Ishikawa (cell line): Measurements from ENCODE around the gene PCDHAC1.

Experiments
- CEBPB ChIP-seq: IDR thresholded peaks from 2 replicates; pipeline ENCODE4 v1.6.1; 2012
- CREB1 ChIP-seq: IDR thresholded peaks from 2 replicates; pipeline ENCODE4 v1.6.1; 2012; ENCODE audit warnings: low read depth
- EGR1 ChIP-seq: IDR thresholded peaks from 2 replicates; pipeline ENCODE4 v1.6.1; 2012
- EP300 ChIP-seq: IDR thresholded peaks from 2 replicates; pipeline ENCODE4 v1.6.1; 2012; ENCODE audit warnings: borderline replicate concordance
- FOXM1 ChIP-seq: IDR thresholded peaks from 2 replicates; pipeline ENCODE4 v1.6.1; 2012; ENCODE audit warnings: low read depth, borderline replicate concordance
- MAX ChIP-seq: IDR thresholded peaks from 2 replicates; pipeline ENCODE4 v1.6.1; 2012
- NFIC ChIP-seq: IDR thresholded peaks from 2 replicates; pipeline ENCODE4 v1.6.1; 2012
- RAD21 ChIP-seq: IDR thresholded peaks from 2 replicates; pipeline ENCODE4 v1.6.1; 2012; ENCODE audit warnings: low read depth
- REST ChIP-seq: IDR thresholded peaks from 2 replicates; pipeline ENCODE4 v1.6.1; 2012; ENCODE audit warnings: low read depth, mild to moderate bottlenecking
- TAF1 ChIP-seq: IDR thresholded peaks from 2 replicates; pipeline ENCODE4 v1.6.1; 2012; ENCODE audit warnings: low read depth, mild to moderate bottlenecking
- TCF12 ChIP-seq: IDR thresholded peaks from 2 replicates; pipeline ENCODE4 v1.6.1; 2012; ENCODE audit warnings: low read depth
- TEAD4 ChIP-seq: IDR thresholded peaks from 2 replicates; pipeline ENCODE4 v1.6.1; 2012
- USF1 ChIP-seq: IDR thresholded peaks from 2 replicates; pipeline ENCODE4 v1.6.1; 2012
- YY1 ChIP-seq: IDR thresholded peaks from 2 replicates; pipeline ENCODE4 v1.6.1; 2012; ENCODE audit warnings: low read depth
- ZBTB7A ChIP-seq: IDR thresholded peaks from 2 replicates; pipeline ENCODE4 v1.6.1; 2012; ENCODE audit warnings: low read depth

PCDHAC1 gene

DNA sequence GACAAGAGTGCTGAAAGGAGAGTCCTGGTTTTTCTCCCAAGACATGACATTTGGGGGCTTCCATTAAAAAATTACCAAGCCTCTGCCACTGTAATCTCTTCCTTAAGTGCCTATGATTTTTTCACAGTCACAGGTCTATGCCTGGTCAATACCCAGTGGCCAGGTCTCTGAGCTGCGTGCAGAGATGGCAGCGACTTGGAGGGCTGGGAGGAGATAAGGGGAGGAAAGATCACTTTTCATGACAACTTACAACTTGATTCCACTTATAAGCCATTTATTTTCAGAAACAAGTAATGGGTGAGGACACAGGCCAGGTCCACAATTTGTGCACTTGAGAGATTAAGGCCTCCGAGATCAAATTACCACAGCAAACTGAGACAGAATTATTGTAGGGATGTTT lies 38.3 kb downstream of the PCDHAC1 start:
- no peak for TF ChIP-seq YY1
- TF ChIP-seq ZBTB7A: no peak
- no peak for TF ChIP-seq EGR1
- no peak for TF ChIP-seq MAX
- TF ChIP-seq CEBPB: no peak
- TF ChIP-seq TCF12: no peak
- TF ChIP-seq TEAD4: no peak
- TF ChIP-seq NFIC: no peak

GRCh38 chr5:140965905-140966292 lies 39.8 kb downstream of the PCDHAC1 start:
- no peak for TF ChIP-seq RAD21
- no peak for TF ChIP-seq EP300
- no peak for TF ChIP-seq YY1
- no peak for TF ChIP-seq TEAD4
- no peak for TF ChIP-seq TCF12
- no peak for TF ChIP-seq ZBTB7A
- no peak for TF ChIP-seq REST
- TF ChIP-seq TAF1: no peak
- no peak for TF ChIP-seq USF1
- no peak for TF ChIP-seq EGR1
- no peak for TF ChIP-seq NFIC
- TF ChIP-seq FOXM1: no peak
- no peak for TF ChIP-seq CEBPB
- no peak for TF ChIP-seq CREB1

- TF ChIP-seq REST (no peak), TAF1 (no peak), YY1 (no peak), MAX (no peak)
Measured at GRCh38 chr5:140966293-140967225, 40.5 kb downstream of the PCDHAC1 start, which contains the start of gene PCDHAC2. Gene PCDHAC2 (plus strand): TSS chr5:140966476. CDS start chr5:140966767, 291 bp downstream.

- no peak for TF ChIP-seq REST
- TF ChIP-seq NFIC: no peak
- TF ChIP-seq RAD21: no peak
- no peak for TF ChIP-seq MAX
- no peak for TF ChIP-seq FOXM1
- TF ChIP-seq TAF1: no peak
- no peak for TF ChIP-seq CEBPB
- TF ChIP-seq TEAD4: no peak
- TF ChIP-seq YY1: no peak
- TF ChIP-seq CREB1: no peak
- no peak for TF ChIP-seq TCF12
- TF ChIP-seq EGR1: no peak
- TF ChIP-seq ZBTB7A: no peak
- TF ChIP-seq EP300: no peak
- no peak for TF ChIP-seq USF1
Measured at GRCh38 chr5:140967226-140967893, 41.3 kb downstream of the PCDHAC1 start.
